Hematopoietic multipotent progenitor cell treated with erythropoietin and hydrocortisone succinate and interleukin-3 and kit ligand, for 8 days (in vitro differentiated cells): Measurements from ENCODE around the gene PPM1B.
"Not testable (repeated sequence)": the region's sequence is repeated elsewhere in the genome, so short reads cannot be mapped to it uniquely, and the experiment has no call there.

ENCODE experiments used
- DNase-seq: peaks from one replicate; pipeline ENCODE4 v3.0.0-alpha.2; 2015

Gene PPM1B

DNA sequence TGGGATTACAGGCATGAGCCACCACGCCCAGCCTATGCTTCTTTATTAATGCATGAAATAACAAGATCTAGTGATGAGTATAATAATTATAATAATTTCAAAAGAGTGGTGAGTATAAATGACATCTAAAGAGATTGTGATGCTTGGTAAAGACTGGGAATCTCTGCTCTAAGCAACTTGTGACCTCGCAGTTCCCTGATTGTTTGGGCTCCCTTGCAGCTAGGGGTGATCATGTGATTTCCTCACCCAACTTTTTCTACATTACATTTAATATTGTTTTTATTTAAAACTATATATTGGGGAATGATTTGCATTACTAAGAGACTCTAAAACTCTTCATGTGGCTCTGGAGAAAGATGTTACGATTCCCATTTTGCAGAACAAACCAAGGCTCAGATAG lies 4.1 kb upstream of the PPM1B start:
- no peak for DNase-seq

GRCh38 chr2:44166096-44166495 lies 2.6 kb upstream of the PPM1B start:
- no peak for DNase-seq

- DNase-seq: no peak
These were observed 1.3 kb upstream of the PPM1B start for GRCh38 chr2:44167311-44167907.

DNA sequence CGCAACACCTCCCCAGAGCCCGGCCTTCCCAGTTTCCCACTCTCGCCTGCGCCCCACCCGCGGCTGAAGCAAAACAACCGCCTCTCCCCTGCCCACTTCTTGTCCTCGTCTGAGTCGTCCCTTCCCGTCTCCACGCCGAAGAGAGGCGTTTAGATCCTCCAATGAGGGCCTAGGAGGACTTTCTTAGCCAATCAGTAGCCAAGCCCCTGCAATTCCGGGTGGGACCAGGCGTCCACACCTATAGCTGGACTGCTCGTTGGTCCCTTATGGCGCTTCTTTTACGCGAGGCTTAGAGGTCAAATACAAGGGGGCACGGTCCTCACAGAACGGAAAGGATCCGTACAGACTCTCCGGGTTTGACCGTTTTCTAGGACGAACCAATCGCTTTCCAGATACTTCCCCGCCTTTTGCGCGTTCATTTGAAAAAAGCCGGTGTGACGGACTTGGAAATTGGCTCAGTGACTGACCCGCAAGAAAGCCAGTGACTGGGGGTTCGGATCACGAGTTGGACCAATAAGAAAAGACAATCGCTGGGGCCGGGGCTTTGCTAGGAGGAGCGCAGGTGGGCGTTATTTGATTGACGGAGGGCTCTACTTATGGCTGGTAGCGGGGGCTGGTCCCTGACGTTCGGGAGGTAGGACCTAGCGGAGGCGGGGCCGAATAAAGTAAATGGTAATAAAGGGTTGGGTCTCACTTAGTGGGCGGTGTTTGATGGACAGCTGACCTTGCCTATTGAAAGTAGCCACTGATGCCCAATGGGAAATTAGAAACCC lies 581 bp upstream of the PPM1B start:
- peak; percentile 100 for DNase-seq

DNA sequence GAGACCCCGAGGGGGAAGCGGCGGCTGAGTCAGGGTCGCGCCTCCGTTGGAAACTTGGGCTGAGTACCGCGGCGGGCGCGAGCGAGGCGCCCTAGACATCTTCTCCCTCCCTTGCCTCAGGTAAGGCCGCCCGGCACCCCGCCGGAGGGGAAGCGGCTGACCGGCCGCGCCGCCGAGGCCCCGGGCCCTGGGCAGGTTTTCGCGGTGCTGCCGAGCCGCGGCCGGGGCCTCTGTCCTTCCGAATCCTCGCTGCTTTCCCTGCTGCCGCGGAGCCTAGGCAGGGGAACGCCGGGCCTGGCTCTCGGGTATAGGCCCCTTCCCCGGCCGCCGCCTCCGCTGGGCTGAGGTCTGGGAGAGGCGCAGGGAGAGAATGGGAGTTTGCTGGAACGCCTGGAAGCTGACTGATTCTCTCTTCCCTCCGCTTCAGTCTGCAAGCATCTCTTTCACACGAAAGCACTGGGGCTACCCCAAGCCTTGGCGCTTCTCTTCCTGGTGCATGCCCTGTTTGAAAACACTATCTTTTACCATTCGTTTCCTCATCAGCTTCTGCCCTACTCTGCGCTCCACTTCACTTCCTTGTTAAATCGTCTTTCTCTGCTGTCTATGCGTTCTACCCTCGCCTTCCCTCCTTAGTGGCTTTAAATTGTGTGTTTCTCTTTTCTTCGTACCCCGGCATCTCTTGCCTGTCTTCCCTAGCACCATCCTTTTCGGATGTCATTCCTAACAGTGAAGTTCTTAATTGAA lies 652 bp downstream of the PPM1B start:
- peak; percentile 70 for DNase-seq

DNA sequence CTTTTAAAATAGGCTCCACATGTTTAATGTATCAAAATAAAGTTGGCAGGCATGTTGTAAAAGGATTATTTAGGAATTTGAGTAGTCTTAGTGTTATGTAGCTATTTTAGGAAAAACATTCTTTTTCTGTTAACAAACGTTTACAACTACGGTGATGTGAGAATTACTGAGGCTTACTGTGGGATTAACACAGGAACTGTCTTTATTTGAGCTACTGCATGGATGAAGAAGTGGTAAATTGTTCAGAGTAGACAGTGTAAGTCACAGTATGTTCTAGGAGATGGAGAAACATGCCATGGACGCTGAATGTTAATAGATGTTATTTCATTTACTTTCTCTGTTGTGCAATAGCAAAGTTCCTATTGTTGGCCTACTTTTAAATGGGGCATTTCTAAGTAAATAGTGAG lies 1.6 kb downstream of the PPM1B start:
- no peak for DNase-seq

- no peak for DNase-seq
These were observed 2.3 kb downstream of the PPM1B start for GRCh38 chr2:44171018-44171417.

- not testable (repeated sequence) for DNase-seq
These were observed 2.8 kb downstream of the PPM1B start for GRCh38 chr2:44171442-44171841.

DNA sequence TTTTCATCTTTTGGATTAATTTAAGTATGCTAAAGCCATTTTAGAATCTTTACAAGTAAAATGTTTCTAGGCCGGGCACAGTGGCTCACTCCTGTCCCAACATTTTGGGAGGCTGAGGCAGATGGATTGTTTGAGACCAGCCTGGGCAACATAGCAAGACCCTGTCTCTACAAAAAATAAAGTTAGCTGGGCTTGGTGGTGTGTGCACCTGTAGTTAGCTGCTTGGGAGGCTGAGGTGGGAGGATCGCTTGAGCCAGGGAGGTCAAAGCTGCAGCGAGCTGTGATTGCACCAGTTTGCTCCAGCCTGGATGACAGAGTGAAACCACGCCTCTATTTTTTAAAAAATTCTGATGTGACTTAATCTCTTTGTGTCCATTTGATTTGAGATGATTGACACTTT lies 3.9 kb downstream of the PPM1B start:
- DNase-seq: no peak

DNA sequence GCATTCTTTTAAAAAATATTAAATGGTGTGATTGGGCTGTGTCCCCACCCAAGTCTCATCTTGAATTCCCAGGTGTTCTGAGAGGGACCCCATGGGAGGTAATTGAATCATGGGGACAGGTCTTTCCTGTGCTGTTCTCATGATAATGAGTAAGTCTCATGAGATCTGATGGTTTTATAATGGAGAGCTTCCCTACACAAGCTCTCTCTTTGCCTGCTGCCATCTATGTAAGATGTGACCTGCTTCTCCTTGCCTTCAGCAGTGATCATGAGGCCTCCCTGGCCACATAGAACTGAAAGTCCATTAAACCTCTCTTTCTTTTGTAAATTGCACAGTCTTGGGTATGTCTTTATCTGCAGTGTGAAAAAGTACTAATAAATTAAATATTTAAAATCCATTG lies 10.3 kb downstream of the PPM1B start:
- no peak for DNase-seq

DNA sequence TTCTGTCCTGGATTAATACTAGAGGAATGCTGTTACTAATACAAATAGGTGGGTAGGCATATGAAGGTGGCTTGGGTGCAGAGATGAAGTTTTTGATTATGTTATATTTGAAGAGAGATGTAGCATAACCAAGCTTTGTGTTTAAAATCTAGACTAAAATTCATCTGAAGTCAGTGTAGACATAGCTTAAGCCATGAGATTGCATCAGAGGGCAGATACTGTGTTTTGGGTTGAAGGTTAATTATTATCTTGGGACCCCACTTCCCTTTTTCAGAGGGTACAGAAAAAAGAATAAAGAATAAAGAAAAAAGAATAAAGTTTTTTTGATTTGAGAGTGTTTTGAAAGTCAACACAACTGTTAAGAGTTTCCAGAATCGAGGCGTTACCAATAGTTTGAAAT lies 13.0 kb downstream of the PPM1B start:
- DNase-seq: no peak

GRCh38 chr2:44184106-44184505 lies 15.4 kb downstream of the PPM1B start:
- DNase-seq: no peak

- DNase-seq: no peak
These were observed 18.1 kb downstream of the PPM1B start for GRCh38 chr2:44186810-44187209.

DNA sequence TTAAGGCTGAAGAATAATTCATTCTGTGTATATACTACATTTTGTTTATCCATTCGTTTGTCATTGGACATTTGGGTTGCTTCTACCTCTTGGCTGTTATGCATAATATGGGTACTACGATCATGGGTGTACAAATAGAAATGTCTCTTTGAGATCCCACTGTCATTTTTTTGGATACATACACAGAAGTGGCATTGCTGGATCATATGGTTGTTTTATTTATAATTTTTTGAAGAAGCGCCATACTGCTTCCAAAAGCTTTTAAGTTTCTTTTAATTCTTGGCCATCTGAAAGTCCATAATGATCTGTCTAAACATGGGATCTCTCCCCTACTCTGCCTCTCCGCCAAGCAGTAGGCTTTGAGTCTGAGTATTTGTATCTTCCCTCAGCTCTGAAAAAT lies 18.6 kb downstream of the PPM1B start:
- no peak for DNase-seq

DNA sequence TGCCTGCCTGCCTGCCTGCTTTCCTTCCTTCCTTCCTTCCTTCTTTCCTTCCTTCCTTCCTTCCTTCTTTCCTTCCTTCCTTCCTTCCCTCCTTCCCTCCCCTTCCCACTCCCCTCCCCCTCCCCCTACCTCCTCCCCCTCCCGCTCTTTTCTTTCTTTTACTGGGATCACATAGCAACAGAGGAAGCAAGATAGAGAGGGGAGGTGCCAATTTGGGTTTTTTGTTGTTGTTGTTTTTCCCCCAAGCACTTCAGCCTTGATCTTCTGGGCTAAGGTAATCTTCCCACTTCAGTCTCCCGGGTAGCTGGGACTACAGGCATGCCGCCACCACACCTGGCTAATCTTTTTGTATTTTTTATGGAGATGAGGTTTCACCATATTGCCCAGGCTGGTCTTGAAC lies 20.0 kb downstream of the PPM1B start:
- no peak for DNase-seq

- no peak for DNase-seq
These were observed 20.4 kb downstream of the PPM1B start for GRCh38 chr2:44189104-44189503.

GRCh38 chr2:44190526-44190925 lies 21.9 kb downstream of the PPM1B start:
- DNase-seq: no peak

DNA sequence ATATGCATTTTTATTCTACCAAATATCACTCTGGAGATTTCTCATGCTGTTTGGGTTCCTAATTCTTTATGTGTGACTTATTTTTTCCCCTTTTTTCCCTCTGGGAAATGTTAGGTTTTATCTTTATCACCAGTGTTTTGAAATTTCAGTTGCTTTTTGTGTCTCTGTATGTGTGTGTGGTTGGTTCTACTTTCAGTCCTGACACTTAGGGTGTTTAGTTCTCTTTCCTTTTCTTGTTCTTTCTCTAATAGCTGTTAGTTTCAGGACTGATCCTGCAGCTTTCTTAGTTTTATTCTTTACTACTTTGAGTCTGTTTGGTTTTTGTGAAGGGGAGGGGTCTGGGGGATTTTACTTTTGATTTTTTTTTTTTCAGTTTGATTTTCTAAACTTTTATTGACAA lies 23.1 kb downstream of the PPM1B start:
- DNase-seq: no peak

- DNase-seq: no peak
These were observed 24.0 kb downstream of the PPM1B start for GRCh38 chr2:44192646-44193045.

- no peak for DNase-seq
These were observed 27.0 kb downstream of the PPM1B start for GRCh38 chr2:44195714-44196113.

- no peak for DNase-seq
These were observed 29.1 kb downstream of the PPM1B start for GRCh38 chr2:44197816-44198215.

DNA sequence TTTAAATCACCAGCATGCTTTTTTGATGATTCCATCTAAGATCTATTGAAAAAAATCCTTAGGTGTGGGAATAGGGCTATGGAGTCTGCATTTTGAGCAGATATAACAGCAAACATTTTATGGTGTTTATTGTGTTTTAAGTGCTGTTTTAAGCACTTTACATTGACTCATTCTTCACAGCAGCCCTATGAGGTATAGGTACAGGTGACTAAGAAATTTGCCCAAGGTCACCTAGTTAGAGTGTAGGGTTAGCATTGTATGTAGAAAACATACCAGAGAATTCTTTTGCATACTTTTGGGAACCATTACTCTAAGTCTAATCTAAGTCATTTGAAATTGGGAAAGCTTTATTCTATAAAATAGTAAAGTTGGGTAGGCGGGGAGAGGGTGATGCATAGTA lies 31.3 kb downstream of the PPM1B start:
- DNase-seq: no peak

DNA sequence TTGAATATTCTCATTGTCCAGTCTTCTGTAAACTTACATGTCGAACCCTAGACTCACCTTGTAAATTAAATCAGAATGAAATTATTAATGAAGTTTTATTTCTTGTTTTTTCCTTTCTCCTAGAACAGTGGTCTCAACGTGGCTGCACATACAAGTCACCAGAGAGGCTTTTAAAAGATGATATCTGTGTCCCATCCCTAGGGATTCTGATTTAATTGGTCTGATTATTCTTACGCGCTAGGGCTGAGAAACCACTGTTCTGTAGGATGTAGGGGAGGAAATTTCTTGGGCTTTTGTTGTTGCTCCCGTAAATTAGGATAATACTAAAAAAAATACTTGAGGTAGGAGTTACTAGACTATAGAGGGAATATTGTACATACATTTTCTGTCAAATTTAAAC lies 32.1 kb downstream of the PPM1B start:
- DNase-seq: no peak

DNA sequence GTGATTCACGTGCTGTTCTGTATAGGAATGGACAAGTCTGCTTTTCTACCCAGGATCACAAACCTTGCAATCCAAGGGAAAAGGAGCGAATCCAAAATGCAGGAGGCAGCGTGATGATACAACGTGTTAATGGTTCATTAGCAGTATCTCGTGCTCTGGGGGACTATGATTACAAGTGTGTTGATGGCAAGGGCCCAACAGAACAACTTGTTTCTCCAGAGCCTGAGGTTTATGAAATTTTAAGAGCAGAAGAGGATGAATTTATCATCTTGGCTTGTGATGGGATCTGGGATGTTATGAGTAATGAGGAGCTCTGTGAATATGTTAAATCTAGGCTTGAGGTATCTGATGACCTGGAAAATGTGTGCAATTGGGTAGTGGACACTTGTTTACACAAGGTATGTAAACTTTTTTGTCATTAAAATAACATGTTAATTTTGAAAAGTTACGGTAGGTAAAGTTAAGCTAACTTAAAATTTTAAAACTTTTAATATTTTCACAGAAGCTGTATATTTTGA lies 33.0 kb downstream of the PPM1B start:
- no peak for DNase-seq
